Fibroblast of the aortic adventitia (primary cell): ENCODE measurements around the gene USP9X. TPM values are rescaled to one million over a fixed set of nuclear protein-coding genes. Genes with fewer than 3 reads are reported as not detected.
"Not testable (repeated sequence)": the region's sequence is repeated elsewhere in the genome, so short reads cannot be mapped to it uniquely, and the experiment has no call there.

Experiments used
- DNase-seq: peaks from one replicate; pipeline ENCODE4 v3.0.0-alpha.2; 2010; ENCODE audit warnings: low read depth
- H3K4me3 ChIP-seq: 2 replicates; pipeline ENCODE4 v1.5.1; 2011; ENCODE audit warnings: low read depth, mild to moderate bottlenecking, control low read depth, low read length, moderate library complexity
- total RNA-seq: library from RNA; depleted of rRNA; stranded (reverse); fragments of >200 nt; gene quantifications from 2 replicates; pipeline ENCODE4 v1.2.3, GENCODE V29; 2012; ENCODE audit warnings: low replicate concordance
- TF ChIP-seq, protein P1 (sequence below): IDR thresholded peaks from 2 replicates; pipeline ENCODE4 v1.5.1; 2011; ENCODE audit warnings: mild to moderate bottlenecking, low read length, control low read depth, inconsistent platforms; ENCODE audit not compliant: insufficient read depth

The USP9X gene
- total RNA-seq, 1 donor = 99.1 TPM

- no peak for DNase-seq
- no peak overlapping the region for H3K4me3 ChIP-seq
- TF ChIP-seq, protein P1, sequence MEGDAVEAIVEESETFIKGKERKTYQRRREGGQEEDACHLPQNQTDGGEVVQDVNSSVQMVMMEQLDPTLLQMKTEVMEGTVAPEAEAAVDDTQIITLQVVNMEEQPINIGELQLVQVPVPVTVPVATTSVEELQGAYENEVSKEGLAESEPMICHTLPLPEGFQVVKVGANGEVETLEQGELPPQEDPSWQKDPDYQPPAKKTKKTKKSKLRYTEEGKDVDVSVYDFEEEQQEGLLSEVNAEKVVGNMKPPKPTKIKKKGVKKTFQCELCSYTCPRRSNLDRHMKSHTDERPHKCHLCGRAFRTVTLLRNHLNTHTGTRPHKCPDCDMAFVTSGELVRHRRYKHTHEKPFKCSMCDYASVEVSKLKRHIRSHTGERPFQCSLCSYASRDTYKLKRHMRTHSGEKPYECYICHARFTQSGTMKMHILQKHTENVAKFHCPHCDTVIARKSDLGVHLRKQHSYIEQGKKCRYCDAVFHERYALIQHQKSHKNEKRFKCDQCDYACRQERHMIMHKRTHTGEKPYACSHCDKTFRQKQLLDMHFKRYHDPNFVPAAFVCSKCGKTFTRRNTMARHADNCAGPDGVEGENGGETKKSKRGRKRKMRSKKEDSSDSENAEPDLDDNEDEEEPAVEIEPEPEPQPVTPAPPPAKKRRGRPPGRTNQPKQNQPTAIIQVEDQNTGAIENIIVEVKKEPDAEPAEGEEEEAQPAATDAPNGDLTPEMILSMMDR = no peak
Measured at GRCh38 chrX:41258871-41259270, 173.6 kb downstream of the USP9X start.

- TF ChIP-seq, protein P1 = no peak
- H3K4me3 ChIP-seq = no peak overlapping the region
- DNase-seq = no peak
Measured at GRCh38 chrX:41259516-41259915, 174.3 kb downstream of the USP9X start.

- H3K4me3 ChIP-seq = peak overlapping the region; percentile 13
- DNase-seq = peak; percentile 78
- TF ChIP-seq, protein P1 = no peak
Measured at GRCh38 chrX:41265615-41266014, 180.4 kb downstream of the USP9X start.

- peak; percentile 9 for DNase-seq
- TF ChIP-seq, protein P1 = no peak
Measured at GRCh38 chrX:41273638-41274037, 188.4 kb downstream of the USP9X start.

DNA sequence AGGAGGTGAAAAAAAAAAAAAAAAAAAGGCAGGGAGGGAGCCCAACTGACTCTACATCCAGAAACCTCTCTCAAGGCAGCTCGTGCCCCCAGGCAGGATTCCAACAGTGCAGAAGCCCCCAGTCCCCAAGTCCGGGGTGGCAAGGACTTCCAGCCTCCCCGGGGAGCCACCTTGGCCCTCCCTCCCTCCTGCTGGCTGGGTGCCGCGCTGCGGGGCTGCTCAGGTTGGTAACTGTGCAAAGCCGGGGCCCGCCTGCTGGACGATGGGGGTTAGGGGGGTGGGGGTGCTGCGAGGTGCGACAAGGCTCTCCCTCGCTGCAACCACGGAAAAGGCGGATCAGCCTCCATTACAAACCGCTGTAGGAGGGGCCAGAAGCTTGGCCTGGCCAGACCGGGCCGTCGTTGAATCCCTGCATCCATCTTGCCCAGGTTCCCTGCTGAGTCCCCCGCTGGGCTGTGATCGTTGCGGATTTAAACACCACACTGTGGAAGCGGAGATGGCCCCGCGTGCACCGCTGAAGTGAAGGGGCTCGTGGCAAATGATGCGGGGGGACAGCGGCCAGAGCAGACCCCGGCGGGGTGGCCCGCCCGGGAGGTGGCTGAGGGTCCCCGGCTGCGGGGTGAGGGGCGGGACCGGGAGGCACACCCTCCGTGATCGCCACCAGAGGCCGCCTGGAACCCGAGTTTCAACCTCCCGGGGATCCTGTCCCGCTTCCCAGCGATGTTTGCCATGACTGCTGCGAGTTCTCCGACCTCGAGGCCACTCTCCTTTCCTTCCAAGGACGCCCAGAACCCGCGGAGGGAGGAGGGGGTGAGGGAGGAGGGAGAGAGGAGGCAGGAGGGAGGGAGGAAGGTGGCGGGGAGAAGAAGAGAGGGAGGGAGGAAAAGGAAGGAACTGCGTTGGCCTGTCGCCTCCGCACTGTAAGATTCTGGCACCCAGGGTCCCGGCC is 190.7 kb downstream of the USP9X start:
- peak overlapping the region; percentile 58 for H3K4me3 ChIP-seq
- peak; percentile 65 for DNase-seq
- TF ChIP-seq, protein P1 = peak; percentile 52

More at GRCh38 chrX:41273638-41274037, 188.4 kb downstream of the USP9X start:
- H3K4me3 ChIP-seq = no peak overlapping the region

GRCh38 chrX:41276661-41277506 is 191.6 kb downstream of the USP9X start:
- peak overlapping the region; percentile 58 for H3K4me3 ChIP-seq
- no peak for DNase-seq
- TF ChIP-seq, protein P1 = no peak

- H3K4me3 ChIP-seq, DNase-seq: not testable (repeated sequence)
Measured at GRCh38 chrX:41282307-41282706, 197.1 kb downstream of the USP9X start.

GRCh38 chrX:41285928-41286327 is 200.7 kb downstream of the USP9X start:
- H3K4me3 ChIP-seq, DNase-seq: not testable (repeated sequence)
